DMS79 (cell line): ENCODE results near the gene RNU6-9.
"Not testable (repeated sequence)": the region's sequence is repeated elsewhere in the genome, so short reads cannot be mapped to it uniquely, and the experiment has no call there.

Source experiments
- DNase-seq: peaks from one replicate; lab custom pipeline; 2025; lab: John Stamatoyannopoulos, UW

The RNU6-9 gene

GRCh38 chr19:892894-893689 is at the start of gene RNU6-9, which contains the start of gene MED16:
Gene RNU6-9 (plus strand): TSS chr19:893484.
Gene MED16 (minus strand): TSS chr19:893187. CDS start chr19:891131, 2,056 bp downstream.
- peak; percentile 71 for DNase-seq

DNA sequence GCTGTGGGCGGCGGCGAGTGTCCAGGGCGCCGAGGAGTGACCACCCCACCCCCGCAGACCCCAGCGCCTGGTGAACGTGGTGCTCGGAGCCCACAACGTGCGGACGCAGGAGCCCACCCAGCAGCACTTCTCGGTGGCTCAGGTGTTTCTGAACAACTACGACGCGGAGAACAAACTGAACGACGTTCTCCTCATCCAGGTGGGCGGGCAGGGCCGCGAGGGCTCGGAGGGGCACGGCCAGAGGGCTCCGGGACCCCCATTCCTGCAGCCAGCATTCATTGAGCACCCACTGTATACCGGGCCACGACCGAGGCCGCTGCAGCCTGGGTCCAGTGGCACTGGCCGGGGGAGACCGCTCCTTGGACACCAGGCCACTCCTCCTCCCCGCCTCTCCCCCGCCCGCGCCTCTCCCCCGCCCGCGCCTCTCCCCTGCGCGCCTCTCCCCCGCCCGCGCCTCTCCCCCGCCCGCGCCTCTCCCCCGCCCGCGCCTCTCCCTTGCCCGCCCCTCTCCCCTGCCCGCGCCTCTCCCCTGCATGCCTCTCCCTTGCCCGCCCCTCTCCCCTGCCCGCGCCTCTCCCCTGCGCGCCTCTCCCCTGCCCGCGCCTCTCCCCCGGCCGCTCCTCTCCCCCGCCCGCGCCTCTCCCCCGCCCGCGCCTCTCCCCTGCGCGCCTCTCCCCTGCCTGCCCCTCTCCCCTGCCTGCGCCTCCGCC is 49.3 kb upstream of the RNU6-9 start:
- no peak for DNase-seq

DNA sequence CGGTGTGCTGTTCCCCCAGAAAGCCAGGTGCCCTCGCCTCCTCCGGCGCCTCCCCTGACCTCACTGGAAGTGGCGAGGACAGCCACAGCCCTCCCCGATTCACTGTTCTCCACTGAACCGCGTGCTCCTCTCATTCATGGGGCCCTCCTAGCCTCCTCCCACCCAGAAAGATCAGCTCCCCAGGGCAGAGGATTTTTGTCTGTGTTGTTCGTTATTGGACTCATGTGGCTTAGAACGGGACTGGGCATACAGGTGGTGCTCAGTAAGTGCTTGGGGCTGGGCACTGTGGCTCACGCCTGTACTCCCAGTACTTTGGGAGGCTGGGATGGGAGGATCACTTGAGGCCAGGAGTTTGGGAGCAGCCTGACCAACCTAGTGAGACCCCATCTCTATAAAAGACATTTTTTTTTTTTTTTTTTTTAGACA is 48.7 kb upstream of the RNU6-9 start:
- DNase-seq: no peak

GRCh38 chr19:845707-846521 is 47.4 kb upstream of the RNU6-9 start:
- DNase-seq: no peak

DNA sequence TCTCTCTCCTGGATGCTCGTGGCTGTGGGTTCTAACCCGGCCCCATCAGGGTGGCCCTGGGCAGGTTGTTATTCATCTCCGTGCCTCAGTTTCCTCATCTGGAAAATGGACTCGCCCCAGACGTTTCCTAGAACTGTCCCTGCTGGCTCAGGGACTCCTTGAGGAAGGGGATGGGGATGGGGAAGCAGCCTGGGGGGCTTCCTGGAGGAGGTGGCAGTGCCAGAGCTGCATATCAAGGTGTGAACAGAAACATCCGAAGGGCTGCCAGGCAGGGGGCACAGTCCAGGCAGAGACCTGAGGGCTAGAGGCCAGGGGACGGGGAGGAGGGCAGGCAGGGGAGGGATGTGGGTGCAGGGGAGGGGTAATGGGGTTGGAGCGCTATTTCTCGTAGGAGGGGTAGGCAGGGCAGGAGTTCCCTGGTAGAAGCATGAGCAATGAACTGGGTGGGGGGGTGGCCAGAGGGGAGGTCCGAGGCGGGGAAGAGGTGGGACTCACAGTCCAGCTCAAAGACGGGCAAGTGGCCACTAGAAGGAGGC is 44.8 kb upstream of the RNU6-9 start:
- DNase-seq: no peak

DNA sequence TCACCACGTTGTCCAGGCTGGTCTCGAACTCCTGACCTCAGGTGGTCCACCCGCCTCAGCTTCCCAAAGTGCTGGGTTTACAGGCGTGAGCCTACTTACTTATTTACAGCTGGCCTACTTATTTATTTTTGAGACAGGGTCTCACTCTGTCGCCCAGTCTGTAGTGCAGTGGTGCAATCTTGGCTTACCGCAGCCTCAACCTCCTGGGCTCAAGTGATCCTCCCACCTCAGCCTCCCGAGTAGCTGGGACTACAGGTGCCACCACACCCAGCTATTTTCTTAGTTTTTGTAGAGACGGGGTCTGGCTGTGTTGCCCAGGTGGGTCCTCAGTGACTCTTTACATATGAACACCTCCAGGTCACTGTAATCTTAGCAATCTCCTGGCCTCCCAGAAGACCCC is 44.1 kb upstream of the RNU6-9 start:
- not testable (repeated sequence) for DNase-seq

GRCh38 chr19:850221-850978 is 42.9 kb upstream of the RNU6-9 start:
- no peak for DNase-seq

DNA sequence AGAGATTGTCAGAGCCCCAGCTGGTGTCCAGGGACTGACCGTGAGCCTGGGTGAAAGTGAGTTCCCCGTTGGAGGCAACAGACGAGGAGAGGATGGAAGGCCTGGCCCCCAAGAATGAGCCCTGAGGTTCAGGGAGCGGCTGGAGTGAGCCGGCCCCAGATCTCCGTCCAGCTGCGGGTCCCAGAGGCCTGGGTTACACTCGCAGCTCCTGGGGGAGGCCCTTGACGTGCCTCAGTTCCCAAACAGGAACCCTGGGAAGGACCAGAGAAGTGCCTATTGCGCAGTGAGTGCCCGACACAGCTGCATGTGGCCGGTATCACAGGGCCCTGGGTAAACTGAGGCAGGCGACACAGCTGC is 42.3 kb upstream of the RNU6-9 start:
- no peak for DNase-seq

- DNase-seq: no peak
Observed at GRCh38 chr19:852136-853013, 40.9 kb upstream of the RNU6-9 start, which contains the start of gene ELANE. Gene ELANE (plus strand): TSS chr19:852303. CDS start chr19:852329, 26 bp downstream.

DNA sequence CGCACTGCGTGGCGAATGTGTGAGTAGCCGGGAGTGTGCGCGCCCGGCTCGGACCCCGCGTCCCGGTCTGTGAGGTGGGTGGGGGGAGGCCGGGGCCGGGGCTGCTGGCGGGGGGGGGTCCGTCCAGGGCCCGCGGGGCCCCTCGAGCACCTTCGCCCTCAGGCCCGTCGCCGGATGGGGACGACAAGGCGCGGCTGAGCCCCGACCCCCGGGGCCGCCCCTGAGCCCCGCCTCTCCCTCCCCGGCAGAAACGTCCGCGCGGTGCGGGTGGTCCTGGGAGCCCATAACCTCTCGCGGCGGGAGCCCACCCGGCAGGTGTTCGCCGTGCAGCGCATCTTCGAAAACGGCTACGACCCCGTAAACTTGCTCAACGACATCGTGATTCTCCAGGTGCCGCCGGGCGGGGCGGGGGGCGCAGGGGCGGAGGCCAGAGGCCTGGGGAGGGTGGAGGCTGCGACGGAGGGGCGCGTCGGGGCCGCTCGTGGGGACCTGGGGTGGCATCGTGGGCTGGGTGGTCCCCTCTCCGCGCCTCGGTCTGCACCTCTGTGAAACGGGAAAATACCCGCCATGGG is 40.2 kb upstream of the RNU6-9 start:
- no peak for DNase-seq

DNA sequence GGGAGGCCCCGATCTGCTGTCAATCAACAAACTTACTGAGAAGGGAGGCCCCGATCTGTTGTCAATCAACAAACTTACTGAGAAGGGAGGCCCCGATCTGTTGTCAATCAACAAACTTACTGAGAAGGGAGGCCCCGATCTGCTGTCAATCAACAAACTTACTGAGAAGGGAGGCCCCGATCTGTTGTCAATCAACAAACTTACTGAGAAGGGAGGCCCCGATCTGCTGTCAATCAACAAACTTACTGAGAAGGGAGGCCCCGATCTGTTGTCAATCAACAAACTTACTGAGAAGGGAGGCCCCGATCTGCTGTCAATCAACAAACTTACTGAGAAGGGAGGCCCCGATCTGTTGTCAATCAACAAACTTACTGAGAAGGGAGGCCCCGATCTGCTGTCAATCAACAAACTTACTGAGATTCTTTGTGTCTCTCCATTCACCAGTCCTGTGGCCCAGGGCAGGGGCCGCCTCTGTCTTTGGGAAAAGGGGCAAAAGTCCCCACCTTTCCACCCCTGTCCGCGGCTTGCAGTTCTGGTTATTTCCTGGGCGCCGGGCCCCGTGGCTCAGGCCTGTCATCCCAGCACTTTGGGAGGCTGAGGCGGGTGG is 39.6 kb upstream of the RNU6-9 start:
- DNase-seq: not testable (repeated sequence)

DNA sequence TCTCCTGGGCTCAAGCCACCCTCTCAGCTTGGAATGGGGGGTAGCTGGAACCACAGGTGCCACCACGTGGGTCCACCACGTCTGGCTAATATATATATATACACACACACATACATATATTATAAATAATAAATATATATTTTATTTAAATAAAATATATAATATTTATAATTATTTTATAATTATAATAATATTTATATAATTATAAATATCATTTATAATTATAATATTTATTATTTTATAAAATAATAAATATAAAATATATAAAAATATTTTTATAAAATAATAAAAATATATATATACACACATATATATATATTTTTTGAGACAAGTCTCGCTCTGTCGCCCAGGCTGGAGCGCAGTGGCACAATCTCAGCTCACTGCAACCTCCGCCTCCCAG is 38.7 kb upstream of the RNU6-9 start:
- no peak for DNase-seq

DNA sequence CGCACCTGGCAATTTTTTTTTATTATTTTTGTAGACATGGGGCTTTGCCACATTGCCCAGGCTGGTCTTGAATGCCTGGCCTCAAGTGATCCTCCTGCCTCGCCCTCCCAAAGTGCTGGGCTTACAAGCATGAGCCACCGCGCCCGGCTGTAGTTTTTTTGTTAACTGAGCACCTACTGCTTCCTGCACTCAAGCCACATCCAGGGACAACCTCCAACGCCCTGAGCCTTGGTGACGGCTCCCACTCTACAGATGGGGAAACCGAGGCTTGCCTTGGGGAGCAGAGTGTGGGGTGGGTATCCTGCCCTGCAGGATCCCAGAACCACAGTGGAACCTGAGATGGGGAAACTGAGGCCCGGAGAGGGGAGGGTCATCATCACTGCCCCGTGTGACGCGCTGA is 38.1 kb upstream of the RNU6-9 start:
- no peak for DNase-seq

GRCh38 chr19:855566-856120 is 37.6 kb upstream of the RNU6-9 start:
- DNase-seq: no peak

- DNase-seq: no peak
Observed at GRCh38 chr19:858284-858683, 35.0 kb upstream of the RNU6-9 start.

- no peak for DNase-seq
Observed at GRCh38 chr19:858868-859843, 34.1 kb upstream of the RNU6-9 start, which contains the start of gene CFD. Gene CFD (plus strand): TSS chr19:859664. CDS start chr19:859690, 26 bp downstream.

DNA sequence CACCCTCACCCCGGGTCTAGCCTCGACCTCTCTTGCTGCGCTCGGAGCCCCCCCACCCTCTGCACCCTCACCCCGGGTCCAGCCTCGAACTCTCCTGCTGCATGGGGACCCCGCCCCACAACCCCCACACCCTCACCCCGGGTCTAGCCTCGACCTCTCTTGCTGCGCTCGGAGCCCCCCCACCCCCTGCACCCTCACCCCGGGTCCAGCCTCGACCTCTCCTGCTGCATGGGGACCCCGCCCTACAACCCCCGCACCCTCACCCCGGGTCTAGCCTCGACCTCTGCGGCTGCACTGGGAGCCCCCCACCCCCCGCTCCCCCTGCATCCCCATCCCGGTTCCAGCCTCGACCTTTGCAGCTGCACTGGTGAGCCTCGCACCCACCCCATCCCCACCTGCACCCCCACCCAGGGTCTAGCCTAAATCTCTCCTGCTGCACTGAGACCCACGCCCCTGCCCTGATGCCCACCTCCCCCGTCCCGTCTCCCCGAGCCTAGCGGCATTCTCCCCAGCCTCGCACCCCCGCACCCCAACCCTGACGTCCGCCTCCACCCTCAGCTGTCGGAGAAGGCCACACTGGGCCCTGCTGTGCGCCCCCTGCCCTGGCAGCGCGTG is 32.0 kb upstream of the RNU6-9 start:
- no peak for DNase-seq
